SK-N-SH (cell line): ENCODE measurements around the gene FOXK1. TPM values are rescaled to one million over a fixed set of nuclear protein-coding genes. Genes with fewer than 3 reads are reported as not detected.
A peak's percentile ranks its signal among the peaks of the same experiment; 100 is the strongest.

ENCODE experiments used
- CTCF ChIA-PET: fragments of 300-600, 350-600 bp; formaldehyde crosslinking; extraction: SDS; loops from one replicate; lab custom pipeline; 2021; lab: Yijun Ruan, JAX
- POLR2A ChIA-PET: fragments of 350-600 bp; sonication (Branson Sonifier 250); formaldehyde crosslinking; extraction: SDS; loops from one replicate; lab custom pipeline; 2020; ENCODE audit warnings: antibody characterized with exemption, inconsistent platforms; lab: Yijun Ruan, JAX
- DNase-seq: peaks from one replicate; pipeline ENCODE4 v3.0.0; 2012
- H2AFZ ChIP-seq: fragments of 200-600 bp; sonication (generic); 2 replicates; pipeline ENCODE4 v1.8.1; 2016; ENCODE audit warnings: antibody characterized with exemption, mild to moderate bottlenecking, low read depth
- H3F3A ChIP-seq: fragments of 200-600 bp; sonication (generic); replicated peaks from 2 replicates; pipeline ENCODE3; 2016; ENCODE audit warnings: antibody characterized with exemption, mild to moderate bottlenecking; ENCODE audit not compliant: insufficient read depth
- H3K27ac ChIP-seq, 2 experiments: fragments of 200-500 bp in 1 of 2; fragments of 200-600 bp in 1 of 2; sonication (Bioruptor generic) in 1 of 2; sonication (generic), shearing (Covaris generic) in 1 of 2; 2 replicates each; pipeline versions ENCODE4 v1.5.1 to v1.6.1; 2014 to 2016; ENCODE audit warnings: low read depth in 2 of 2, inconsistent platforms in 1 of 2, low read length in 1 of 2, mild to moderate bottlenecking in 1 of 2, mixed read lengths in 1 of 2
- H3K27me3 ChIP-seq: fragments of 200-600 bp; sonication (generic), shearing (Covaris generic); 2 replicates; pipeline ENCODE4 v1.6.1; 2016; ENCODE audit warnings: mixed run types; ENCODE audit not compliant: insufficient read depth
- H3K36me3 ChIP-seq, 2 experiments: fragments of 200-500 bp in 1 of 2; fragments of 200-600 bp in 1 of 2; sonication (Bioruptor generic) in 1 of 2; sonication (generic) in 1 of 2; replicated peaks in 1 of 2; 2 replicates each; pipeline versions ENCODE3 to v1.5.1; 2014 to 2016; ENCODE audit warnings: low read length in 1 of 2, mild to moderate bottlenecking in 1 of 2; ENCODE audit not compliant: insufficient read depth in 2 of 2, control insufficient read depth in 1 of 2
- H3K4me1 ChIP-seq, 2 experiments: fragments of 200-500 bp in 1 of 2; fragments of 200-600 bp in 1 of 2; sonication (Bioruptor generic) in 1 of 2; sonication (generic), shearing (Covaris generic) in 1 of 2; 2 replicates each; pipeline versions ENCODE4 v1.5.1 to v1.6.1; 2014 to 2016; ENCODE audit warnings: low read depth in 1 of 2, low read length in 1 of 2, mixed run types in 1 of 2; ENCODE audit not compliant: insufficient read depth in 2 of 2, control insufficient read depth in 1 of 2
- H3K4me2 ChIP-seq: fragments of 200-600 bp; sonication (generic), shearing (Covaris generic); 2 replicates; pipeline ENCODE4 v1.6.1; 2017; ENCODE audit warnings: mixed run types
- H3K4me3 ChIP-seq, 2 experiments: fragments of 200-500 bp in 1 of 2; fragments of 200-600 bp in 1 of 2; sonication (Bioruptor generic) in 1 of 2; sonication (generic), shearing (Covaris generic) in 1 of 2; 2 replicates each; pipeline versions ENCODE4 v1.5.1 to v1.8.1; 2014 to 2016; ENCODE audit warnings: low read depth in 2 of 2, inconsistent platforms in 1 of 2, low read length in 1 of 2, mild to moderate bottlenecking in 1 of 2, mixed read lengths in 1 of 2, moderate library complexity in 1 of 2
- H3K79me2 ChIP-seq: fragments of 200-600 bp; sonication (generic); 2 replicates; pipeline ENCODE4 v1.8.1; 2017; ENCODE audit warnings: mild to moderate bottlenecking; ENCODE audit not compliant: insufficient read depth
- H3K9ac ChIP-seq: fragments of 200-600 bp; sonication (generic); 2 replicates; pipeline ENCODE4 v1.6.1; 2017; ENCODE audit warnings: mixed run types
- H3K9me2 ChIP-seq: fragments of 200-600 bp; sonication (generic); 2 replicates; pipeline ENCODE4 v1.6.1; 2017; ENCODE audit warnings: mixed run types
- H3K9me3 ChIP-seq: fragments of 200-600 bp; sonication (generic); 2 replicates; pipeline ENCODE4 v1.6.1; 2017; ENCODE audit warnings: mixed run types, mild to moderate bottlenecking, moderate library complexity
- H4K20me1 ChIP-seq: fragments of 200-600 bp; sonication (generic); 2 replicates; pipeline ENCODE4 v1.6.1; 2017; ENCODE audit warnings: mild to moderate bottlenecking, mixed run types; ENCODE audit not compliant: insufficient read depth
- CTCF ChIP-seq: fragments of 200-600 bp; sonication (generic); IDR thresholded peaks from 2 replicates; pipeline ENCODE4 v1.6.1; 2017; ENCODE audit warnings: antibody characterized with exemption, mild to moderate bottlenecking, moderate library complexity
- GABPA ChIP-seq: IDR thresholded peaks from 2 replicates; pipeline ENCODE4 v1.4.0; 2012; ENCODE audit warnings: low read depth, mild to moderate bottlenecking
- JUND ChIP-seq: IDR thresholded peaks from 2 replicates; pipeline ENCODE4 v1.4.0; 2012
- MAX ChIP-seq: IDR thresholded peaks from 2 replicates; pipeline ENCODE4 v1.4.0; 2012; ENCODE audit warnings: low read depth
- MXI1 ChIP-seq: IDR thresholded peaks from 2 replicates; pipeline ENCODE4 v1.6.1; 2012; ENCODE audit warnings: mild to moderate bottlenecking, low read depth, low read length, improper control_type of control experiment
- RAD21 ChIP-seq: IDR thresholded peaks from 2 replicates; pipeline ENCODE4 v1.6.1; 2012; ENCODE audit warnings: mild to moderate bottlenecking, low read length
- RCOR1 ChIP-seq: fragments of 150-350 bp; IDR thresholded peaks from 2 replicates; pipeline ENCODE4 v1.6.1; 2017; ENCODE audit warnings: antibody characterized with exemption, low read length
- REST ChIP-seq: IDR thresholded peaks from 2 replicates; pipeline ENCODE4 v1.6.1; 2012; ENCODE audit warnings: mild to moderate bottlenecking, low read depth, low read length, moderate library complexity
- RXRA ChIP-seq: IDR thresholded peaks from 2 replicates; pipeline ENCODE4 v1.4.0; 2012; ENCODE audit warnings: low read depth, mild to moderate bottlenecking, borderline replicate concordance
- SIN3A ChIP-seq: IDR thresholded peaks from 2 replicates; pipeline ENCODE4 v1.6.1; 2012; ENCODE audit warnings: low read depth, mild to moderate bottlenecking, low read length, moderate library complexity, borderline replicate concordance
- YY1 ChIP-seq: IDR thresholded peaks from 2 replicates; pipeline ENCODE4 v1.4.0; 2012; ENCODE audit warnings: low read depth, mild to moderate bottlenecking
- WGBS: methylation state at CpG from one replicate; pipeline ENCODE4 v1.1.6; 2017; ENCODE audit warnings: low lambda C conversion rate; 5-methylcytosine and 5-hydroxymethylcytosine counted together
- polyA plus RNA-seq, 3 experiments: library from polyadenylated mRNA; depleted of rRNA; stranded (reverse); fragments of >200 nt; gene quantifications; 2 replicates each; pipeline ENCODE4 v1.2.3, GENCODE V29; 2012

FOXK1 gene
- polyA plus RNA-seq, 1 of the 3 experiments (the other 2 are of a cell fraction): 4.7 TPM

- Histone ChIP-seq H3K9ac (peak overlapping the region; percentile 57), H2AFZ (no peak overlapping the region), H3K79me2 (peaks cover 88% of the 10 kb centered on the region), H3K4me3 (peak overlapping the region; percentile 30 to 47; a peak in 2 of 4 replicates), H3K36me3 (no peaks in the 10 kb centered on the region), H3F3A (no peaks in the 10 kb centered on the region), H3K9me3 (no peaks in the 10 kb centered on the region), H3K27me3 (no peaks in the 10 kb centered on the region), H4K20me1 (peaks cover 9% of the 10 kb centered on the region; the same call in 1 of the 2 replicates), H3K4me2 (peak overlapping the region; percentile 70), H3K4me1 (peaks cover 0 to 14% of the 10 kb centered on the region in 2 experiments; a peak in 1 of 4 replicates), H3K27ac (peak overlapping the region; percentile 47 to 77), H3K9me2 (no peaks in the 10 kb centered on the region)
- CTCF ChIA-PET: interaction anchor here (1.4 kb wide), 1 partner anchor 84 kb away, joined by 4 read pairs; no protein-coding TSS in a partner anchor
- TF ChIP-seq MXI1 (no peak), RXRA (no peak), YY1 (no peak), GABPA (no peak), SIN3A (no peak), JUND (no peak), RCOR1 (no peak), REST (no peak)
- POLR2A ChIA-PET: interaction anchor here (0.6 kb wide), 2 partner anchors 9 to 643 kb away, joined by 3 read pairs; no protein-coding TSS in a partner anchor
- 89% methylated on average over 15 of the region's 15 CpGs for WGBS
- no peak for DNase-seq
These were observed 43.9 kb downstream of the FOXK1 start for GRCh38 chr7:4725850-4726450.

GRCh38 chr7:4726566-4726965, 44.5 kb downstream of the FOXK1 start:
- peaks cover 9% of the 10 kb centered on the region; the same call in 1 of the 2 replicates for H4K20me1 ChIP-seq
- no peak overlapping the region for H3K27ac ChIP-seq
- no peak overlapping the region for H3K9ac ChIP-seq
- whole genome bisulfite sequencing: 98% methylated on average over 9 of the region's 9 CpGs
- ChIA-PET CTCF (interaction anchor here (1.4 kb wide), 1 partner anchor 85 kb away, joined by 4 read pairs; no protein-coding TSS in a partner anchor), POLR2A (interaction anchor here (0.6 kb wide), 1 partner anchor 8 kb away, joined by 3 read pairs; no protein-coding TSS in a partner anchor)
- no peak for DNase-seq
- H3K4me2 ChIP-seq: no peak overlapping the region
- no peak overlapping the region for H3K4me3 ChIP-seq
- peaks cover 0 to 14% of the 10 kb centered on the region in 2 experiments; a peak in 1 of 4 replicates for H3K4me1 ChIP-seq
- H3K9me2 ChIP-seq: no peaks in the 10 kb centered on the region
- H2AFZ ChIP-seq: no peak overlapping the region
- TF ChIP-seq MAX (no peak), CTCF (no peak), RAD21 (no peak)
- H3K79me2 ChIP-seq: peaks cover 87% of the 10 kb centered on the region
- no peaks in the 10 kb centered on the region for H3K9me3 ChIP-seq
- H3K36me3 ChIP-seq: no peaks in the 10 kb centered on the region
- no peaks in the 10 kb centered on the region for H3F3A ChIP-seq
- no peaks in the 10 kb centered on the region for H3K27me3 ChIP-seq
